Fibroblast of the aortic adventitia (primary cell): ENCODE results near the gene PPP1R7. TPM values are rescaled to one million over a fixed set of nuclear protein-coding genes. Genes with fewer than 3 reads are reported as not detected.

Experiments
- small RNA-seq: library from RNA; depleted of rRNA; stranded (forward); fragments of <200 nt; gene quantifications from one replicate; pipeline ENCODE3, GENCODE V24; 2012
- total RNA-seq: library from RNA; depleted of rRNA; stranded (reverse); fragments of >200 nt; gene quantifications from 2 replicates; pipeline ENCODE4 v1.2.3, GENCODE V29; 2012; ENCODE audit warnings: low replicate concordance

The PPP1R7 gene
- total RNA-seq, 1 donor = 70.0 TPM

Small RNA genes lying within 50 kb of the gene (small RNA-seq; reads per million reads assigned to genes)
- not detected for gene AC005237.2

Other genes starting within 250 kb of the PPP1R7 start
- gene CROCC2, start 244.1 kb upstream of the PPP1R7 start, total RNA-seq = under 0.01 and 0.41 TPM in 2 replicates
- gene SNED1, start 151.8 kb upstream of the PPP1R7 start, total RNA-seq = 77.5 and 105 TPM in 2 replicates
- gene MTERF4, start 48.2 kb upstream of the PPP1R7 start, total RNA-seq = 36.5 and 73.4 TPM in 2 replicates
- 3.8 and 21.9 TPM in 2 replicates for gene PASK, start 995 bp upstream of the PPP1R7 start, total RNA-seq
- 1.1 and 1.7 TPM in 2 replicates for gene ANO7, start 38.2 kb downstream of the PPP1R7 start, total RNA-seq
- gene HDLBP, start 165.2 kb downstream of the PPP1R7 start, total RNA-seq = 929 and 1,195 TPM in 2 replicates
- 472 and 546 TPM in 2 replicates for gene SEPTIN2, start 165.5 kb downstream of the PPP1R7 start, total RNA-seq
- 27.2 and 41.0 TPM in 2 replicates for gene FARP2, start 205.8 kb downstream of the PPP1R7 start, total RNA-seq